GM10266 (cell line): ENCODE measurements around the gene KRTAP10-7.

ENCODE experiments used
- DNase-seq: peaks from one replicate; pipeline ENCODE4 v3.0.0; 2012; ENCODE audit errors: extremely low spot score
- CTCF ChIP-seq: IDR thresholded peaks from 2 replicates; pipeline ENCODE4 v1.5.1; 2012; ENCODE audit warnings: mild to moderate bottlenecking, low read depth; ENCODE audit not compliant: control insufficient read depth, insufficient read depth; ENCODE audit errors: missing control alignments

KRTAP10-7 gene

GRCh38 chr21:44647222-44647552 is 46.8 kb downstream of the KRTAP10-7 start:
- no peak for DNase-seq

GRCh38 chr21:44648557-44649311 is 48.3 kb downstream of the KRTAP10-7 start:
- no peak for DNase-seq
- TF ChIP-seq CTCF, result no peak

More at GRCh38 chr21:44647222-44647552, 46.8 kb downstream of the KRTAP10-7 start:
- TF ChIP-seq CTCF, result no peak

GRCh38 chr21:44649521-44650100 is 49.2 kb downstream of the KRTAP10-7 start:
- no peak for TF ChIP-seq CTCF
- no peak for DNase-seq

- DNase-seq, result no peak
- TF ChIP-seq CTCF, result no peak
These were observed 50.0 kb downstream of the KRTAP10-7 start for GRCh38 chr21:44650265-44650972.

- no peak for DNase-seq
- TF ChIP-seq CTCF, result no peak
These were observed 50.7 kb downstream of the KRTAP10-7 start for GRCh38 chr21:44650973-44651675.
